Kidney epithelial cell (primary cell): ENCODE results near the gene SEC23B. TPM values are rescaled to one million over a fixed set of nuclear protein-coding genes. Genes with fewer than 3 reads are reported as not detected.

Source experiments
- DNase-seq: peaks from one replicate; pipeline ENCODE4 v3.0.0-alpha.2; 2010; ENCODE audit warnings: low read depth
- H3K27me3 ChIP-seq: 2 replicates; pipeline ENCODE4 v1.6.0; 2011; ENCODE audit warnings: low read length; ENCODE audit not compliant: control insufficient read depth, insufficient read depth
- H3K36me3 ChIP-seq: 2 replicates; pipeline ENCODE4 v1.5.1; 2011; ENCODE audit warnings: low read length; ENCODE audit not compliant: control insufficient read depth, insufficient read depth
- H3K4me3 ChIP-seq: 2 replicates; pipeline ENCODE4 v1.5.1; 2011; ENCODE audit warnings: low read depth, mild to moderate bottlenecking, control low read depth, low read length
- CTCF ChIP-seq: IDR thresholded peaks from 2 replicates; pipeline ENCODE4 v1.5.1; 2011; ENCODE audit warnings: mild to moderate bottlenecking, moderate library complexity, low read length, control low read depth, inconsistent platforms; ENCODE audit not compliant: insufficient read depth, poor library complexity, severe bottlenecking
- total RNA-seq: library from RNA; depleted of rRNA; stranded (reverse); fragments of >200 nt; gene quantifications from 2 replicates; pipeline ENCODE4 v1.2.3, GENCODE V29; 2015

Gene SEC23B
- total RNA-seq, 1 donor from 2014 or later: 78.2 TPM

GRCh38 chr20:18566892-18567738, 59.4 kb downstream of the SEC23B start, which contains the start of gene SMIM26:
TSS of gene SMIM26 (plus strand) at chr20:18567432. CDS start at chr20:18567479, 47 bp downstream.
- H3K36me3 ChIP-seq: peaks cover 2% of the 10 kb centered on the region
- H3K4me3 ChIP-seq: peak within 1 kb of the TSS; percentile 68
- peak; percentile 71 for DNase-seq
- TF ChIP-seq CTCF: no peak
- H3K27me3 ChIP-seq: no peaks in the 10 kb centered on the region

- Histone ChIP-seq H3K4me3 (peak overlapping the region; percentile 68), H3K27me3 (no peaks in the 10 kb centered on the region), H3K36me3 (peaks cover 2% of the 10 kb centered on the region)
- no peak for TF ChIP-seq CTCF
- no peak for DNase-seq
Measured at GRCh38 chr20:18567739-18568091, 60.0 kb downstream of the SEC23B start.

DNA sequence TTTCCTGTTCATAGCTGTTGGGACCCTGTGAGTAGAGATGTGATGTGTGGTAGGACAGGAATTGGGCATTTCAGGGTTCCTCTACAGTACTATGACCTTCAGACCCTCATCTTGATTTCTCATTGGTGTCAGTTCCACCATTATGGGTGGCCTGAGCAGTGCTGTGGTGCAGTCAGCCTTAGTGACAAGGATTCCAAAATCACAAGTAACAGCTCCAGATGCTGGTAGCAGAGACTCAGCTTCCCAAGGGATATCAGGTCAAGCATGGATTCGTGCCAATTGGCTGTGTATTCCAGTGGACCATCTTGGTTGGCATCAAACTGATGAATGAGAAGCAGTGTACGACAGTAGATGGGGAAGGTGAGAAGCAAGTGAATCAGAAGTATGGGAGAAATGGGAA, 63.3 kb downstream of the SEC23B start:
- no peak for TF ChIP-seq CTCF
- no peak for DNase-seq

DNA sequence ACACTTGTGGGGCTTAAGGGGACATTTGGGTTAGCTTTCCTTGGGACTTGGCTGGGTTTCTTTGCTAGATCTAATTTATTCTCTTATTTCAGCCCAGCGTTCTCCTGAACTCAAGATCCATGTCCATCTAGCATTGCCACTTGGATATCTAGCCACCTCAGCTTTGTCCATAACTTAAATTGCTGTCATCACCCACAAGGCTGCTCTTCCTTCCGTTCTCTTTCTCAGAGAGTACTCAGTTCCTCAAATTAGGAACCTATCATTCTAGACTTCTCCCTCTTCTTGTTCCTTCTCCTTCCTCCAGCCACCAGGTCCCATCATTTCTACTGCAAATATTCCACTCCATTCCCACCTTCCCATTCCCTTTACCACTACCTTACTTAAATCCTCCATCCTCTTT, 63.8 kb downstream of the SEC23B start:
- TF ChIP-seq CTCF: no peak
- H3K36me3 ChIP-seq: peaks cover 2% of the 10 kb centered on the region
- H3K4me3 ChIP-seq: no peak overlapping the region
- no peaks in the 10 kb centered on the region for H3K27me3 ChIP-seq
- no peak for DNase-seq

More for the DNA sequence above, 63.3 kb downstream of the SEC23B start:
- H3K4me3 ChIP-seq: no peak overlapping the region
- H3K36me3 ChIP-seq: peaks cover 2% of the 10 kb centered on the region
- no peaks in the 10 kb centered on the region for H3K27me3 ChIP-seq

DNA sequence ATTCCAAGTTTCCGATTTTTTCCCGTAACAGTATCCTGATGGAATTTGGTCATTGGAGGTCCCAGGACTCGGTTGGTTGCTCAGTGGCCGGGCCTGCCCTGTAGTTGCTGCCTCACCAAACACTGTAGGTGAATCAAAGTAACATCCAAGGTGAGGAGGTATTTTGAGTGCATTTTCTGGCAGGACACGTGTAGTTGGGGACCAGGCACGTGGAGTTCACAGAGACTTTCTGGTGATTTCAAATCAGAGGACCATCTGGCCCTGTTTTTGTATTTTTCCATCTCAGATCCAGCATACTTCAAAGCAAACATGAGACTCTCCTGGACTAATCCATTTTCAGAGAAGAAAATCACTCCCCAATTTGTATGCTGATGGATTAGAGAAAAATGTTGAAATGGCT, 70.2 kb downstream of the SEC23B start:
- Histone ChIP-seq H3K27me3 (no peaks in the 10 kb centered on the region), H3K36me3 (no peaks in the 10 kb centered on the region), H3K4me3 (no peak overlapping the region)
- DNase-seq: no peak
- TF ChIP-seq CTCF: no peak

GRCh38 chr20:18578581-18578980, 70.8 kb downstream of the SEC23B start:
- TF ChIP-seq CTCF: no peak
- DNase-seq: no peak
- Histone ChIP-seq H3K27me3 (no peaks in the 10 kb centered on the region), H3K4me3 (no peak overlapping the region), H3K36me3 (no peaks in the 10 kb centered on the region)
